ENCODE results near the gene CDH6.

Gene CDH6

DNA sequence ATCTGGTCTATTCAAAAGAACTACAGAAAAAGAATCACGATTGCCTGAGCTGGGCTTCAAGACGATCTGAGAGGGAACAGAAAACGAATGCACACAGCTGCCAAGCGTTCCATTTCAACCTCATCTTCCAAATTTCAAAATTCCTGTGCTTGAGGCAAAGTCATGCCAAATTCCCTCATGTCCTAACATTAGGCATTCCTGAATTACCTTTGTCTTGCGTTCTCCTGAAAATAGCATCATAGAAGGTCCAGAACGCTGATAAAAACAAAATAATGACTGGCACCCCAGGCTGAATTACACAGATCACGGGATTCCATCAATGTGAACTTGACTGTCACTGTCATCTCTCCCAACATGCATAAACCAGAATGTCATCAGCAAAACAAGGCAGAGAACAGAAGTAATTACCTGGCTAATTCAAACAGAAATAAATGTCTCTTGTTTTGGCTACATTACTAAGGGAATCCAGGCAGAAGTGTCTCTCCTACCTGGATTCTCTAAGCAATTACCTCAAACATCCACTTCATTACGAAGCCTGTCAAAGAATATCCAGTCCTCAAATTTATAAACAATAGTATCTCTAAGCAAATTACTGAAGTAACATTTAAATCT is 12.0 kb upstream of the CDH6 start:
- no peaks in the 10 kb centered on the region for H3K9me2 ChIP-seq (replicated peaks; ENCODE audit: insufficient read depth, low read length)
- H3K9ac ChIP-seq (ENCODE audit: low read length): no peak overlapping the region
- H3K36me3 ChIP-seq (ENCODE audit: low read length): no peaks in the 10 kb centered on the region
- no peaks in the 10 kb centered on the region for H3K79me2 ChIP-seq (ENCODE audit: insufficient read depth, low read length)
- no peak overlapping the region for H3K4me3 ChIP-seq (ENCODE audit: insufficient read depth, low read length, poor library complexity, severe bottlenecking)
- H4K20me1 ChIP-seq (ENCODE audit: low read depth, low read length): no peaks in the 10 kb centered on the region
- H3F3A ChIP-seq (ENCODE audit: insufficient read depth): no peaks in the 10 kb centered on the region
- H2AFZ ChIP-seq (ENCODE audit: low read depth, low read length, severe bottlenecking): no peak overlapping the region
- no peaks in the 10 kb centered on the region for H3K9me3 ChIP-seq (ENCODE audit: insufficient read depth, low read length)
- no peak overlapping the region for H3K27ac ChIP-seq (ENCODE audit: low read depth, low read length)
- no peak overlapping the region for H3K4me2 ChIP-seq (ENCODE audit: low read depth, low read length, poor library complexity, severe bottlenecking)
- H3K27me3 ChIP-seq (ENCODE audit: low read length): no peaks in the 10 kb centered on the region
- TF ChIP-seq, protein P1, sequence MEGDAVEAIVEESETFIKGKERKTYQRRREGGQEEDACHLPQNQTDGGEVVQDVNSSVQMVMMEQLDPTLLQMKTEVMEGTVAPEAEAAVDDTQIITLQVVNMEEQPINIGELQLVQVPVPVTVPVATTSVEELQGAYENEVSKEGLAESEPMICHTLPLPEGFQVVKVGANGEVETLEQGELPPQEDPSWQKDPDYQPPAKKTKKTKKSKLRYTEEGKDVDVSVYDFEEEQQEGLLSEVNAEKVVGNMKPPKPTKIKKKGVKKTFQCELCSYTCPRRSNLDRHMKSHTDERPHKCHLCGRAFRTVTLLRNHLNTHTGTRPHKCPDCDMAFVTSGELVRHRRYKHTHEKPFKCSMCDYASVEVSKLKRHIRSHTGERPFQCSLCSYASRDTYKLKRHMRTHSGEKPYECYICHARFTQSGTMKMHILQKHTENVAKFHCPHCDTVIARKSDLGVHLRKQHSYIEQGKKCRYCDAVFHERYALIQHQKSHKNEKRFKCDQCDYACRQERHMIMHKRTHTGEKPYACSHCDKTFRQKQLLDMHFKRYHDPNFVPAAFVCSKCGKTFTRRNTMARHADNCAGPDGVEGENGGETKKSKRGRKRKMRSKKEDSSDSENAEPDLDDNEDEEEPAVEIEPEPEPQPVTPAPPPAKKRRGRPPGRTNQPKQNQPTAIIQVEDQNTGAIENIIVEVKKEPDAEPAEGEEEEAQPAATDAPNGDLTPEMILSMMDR (IDR thresholded peaks at IDR 0.05; ENCODE audit: insufficient read depth, low read length, poor library complexity, severe bottlenecking): no peak
- no peak for TF ChIP-seq EZH2phosphoT487 (conservative IDR thresholded peaks at IDR 0.05; ENCODE audit: low read length)

DNA sequence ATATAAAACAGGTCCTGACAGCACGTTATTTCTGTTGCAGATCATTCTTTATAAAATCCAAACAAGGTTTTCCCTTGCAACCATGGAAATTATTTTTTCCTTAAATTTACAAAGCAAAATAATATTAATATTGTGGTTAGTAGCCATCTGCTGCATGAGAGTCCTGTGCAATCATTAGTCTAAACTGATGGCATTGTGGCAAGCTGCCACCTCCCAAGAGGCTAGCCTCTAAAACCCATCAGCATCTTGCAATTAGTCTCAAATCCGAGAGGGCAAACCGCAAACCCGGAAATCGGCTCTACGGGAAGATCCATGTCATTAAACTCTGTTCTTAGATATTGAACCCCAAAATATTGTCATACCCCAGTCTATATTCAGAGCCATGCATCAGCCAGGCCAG is 11.3 kb upstream of the CDH6 start:
- TF ChIP-seq, protein P1 (IDR thresholded peaks at IDR 0.05; ENCODE audit: insufficient read depth, low read length, poor library complexity, severe bottlenecking): no peak
- TF ChIP-seq EZH2phosphoT487 (conservative IDR thresholded peaks at IDR 0.05; ENCODE audit: low read length): no peak
- H3K27me3 ChIP-seq (ENCODE audit: low read length): no peaks in the 10 kb centered on the region

DNA sequence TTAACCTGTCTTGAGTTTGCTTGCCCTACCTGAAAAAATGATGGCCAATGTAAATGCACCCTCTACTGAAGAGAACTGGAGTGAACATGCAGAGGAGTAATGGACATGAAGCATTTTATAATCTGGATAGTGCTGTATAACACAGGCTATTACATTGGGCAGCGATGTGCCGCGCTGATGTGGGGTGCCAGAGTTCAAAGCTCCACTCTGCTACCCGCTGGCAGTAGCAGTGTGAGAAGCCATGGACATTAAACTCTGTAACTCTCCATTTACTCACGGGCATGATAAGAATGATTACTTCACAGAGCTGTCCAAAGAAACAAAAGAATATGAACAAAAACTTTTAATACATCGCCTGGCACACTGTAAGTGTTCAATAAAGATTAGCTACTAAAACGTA is 7.5 kb upstream of the CDH6 start:
- Histone ChIP-seq H3K36me3 (ENCODE audit: low read length) (no peaks in the 10 kb centered on the region), H3K79me2 (ENCODE audit: insufficient read depth, low read length) (no peaks in the 10 kb centered on the region), H4K20me1 (ENCODE audit: low read depth, low read length) (no peaks in the 10 kb centered on the region), H3K27me3 (ENCODE audit: low read length) (no peaks in the 10 kb centered on the region), H2AFZ (ENCODE audit: low read depth, low read length, severe bottlenecking) (no peak overlapping the region), H3K9me2 (replicated peaks; ENCODE audit: insufficient read depth, low read length) (no peaks in the 10 kb centered on the region), H3F3A (ENCODE audit: insufficient read depth) (no peaks in the 10 kb centered on the region), H3K4me2 (ENCODE audit: low read depth, low read length, poor library complexity, severe bottlenecking) (no peak overlapping the region), H3K9ac (ENCODE audit: low read length) (no peak overlapping the region), H3K9me3 (ENCODE audit: insufficient read depth, low read length) (no peaks in the 10 kb centered on the region), H3K27ac (ENCODE audit: low read depth, low read length) (no peak overlapping the region), H3K4me3 (ENCODE audit: insufficient read depth, low read length, poor library complexity, severe bottlenecking) (no peak overlapping the region)
- TF ChIP-seq EZH2phosphoT487 (conservative IDR thresholded peaks at IDR 0.05; ENCODE audit: low read length): no peak
- TF ChIP-seq, protein P1 (IDR thresholded peaks at IDR 0.05; ENCODE audit: insufficient read depth, low read length, poor library complexity, severe bottlenecking): no peak

More for the DNA sequence above, 11.3 kb upstream of the CDH6 start:
- Histone ChIP-seq H3F3A (ENCODE audit: insufficient read depth) (no peaks in the 10 kb centered on the region), H3K27ac (ENCODE audit: low read depth, low read length) (no peak overlapping the region), H3K36me3 (ENCODE audit: low read length) (no peaks in the 10 kb centered on the region), H3K9me2 (replicated peaks; ENCODE audit: insufficient read depth, low read length) (no peaks in the 10 kb centered on the region), H3K9ac (ENCODE audit: low read length) (no peak overlapping the region), H4K20me1 (ENCODE audit: low read depth, low read length) (no peaks in the 10 kb centered on the region), H3K4me3 (ENCODE audit: insufficient read depth, low read length, poor library complexity, severe bottlenecking) (no peak overlapping the region), H3K4me2 (ENCODE audit: low read depth, low read length, poor library complexity, severe bottlenecking) (no peak overlapping the region), H3K9me3 (ENCODE audit: insufficient read depth, low read length) (no peaks in the 10 kb centered on the region), H3K79me2 (ENCODE audit: insufficient read depth, low read length) (no peaks in the 10 kb centered on the region), H2AFZ (ENCODE audit: low read depth, low read length, severe bottlenecking) (no peak overlapping the region)

Data from SU-DHL-6 (cell line).